Mononuclear cell (primary cell): ENCODE measurements around the gene LEFTY1. TPM values are rescaled to one million over a fixed set of nuclear protein-coding genes. Genes with fewer than 3 reads are reported as not detected.

ENCODE experiments used
- H3K27me3 ChIP-seq: 2 replicates; pipeline ENCODE4 v1.6.0; 2011; ENCODE audit warnings: low read length, control low read depth; ENCODE audit not compliant: insufficient read depth
- H3K4me1 ChIP-seq: 2 replicates; pipeline ENCODE4 v1.5.1; 2011; ENCODE audit warnings: mild to moderate bottlenecking, low read length, control low read depth; ENCODE audit not compliant: insufficient read depth
- H3K4me3 ChIP-seq: 2 replicates; pipeline ENCODE4 v1.5.1; 2011; ENCODE audit warnings: mild to moderate bottlenecking, low read length, moderate library complexity
- H3K9me3 ChIP-seq: 2 replicates; pipeline ENCODE4 v1.5.1; 2011; ENCODE audit warnings: low read depth, mild to moderate bottlenecking, control low read depth, low read length
- total RNA-seq: library from RNA; depleted of rRNA; stranded (reverse); fragments of >200 nt; gene quantifications from one replicate; pipeline ENCODE4 v1.2.3, GENCODE V29; 2012

Gene LEFTY1
- total RNA-seq, 1 donor: 0.84 TPM

DNA sequence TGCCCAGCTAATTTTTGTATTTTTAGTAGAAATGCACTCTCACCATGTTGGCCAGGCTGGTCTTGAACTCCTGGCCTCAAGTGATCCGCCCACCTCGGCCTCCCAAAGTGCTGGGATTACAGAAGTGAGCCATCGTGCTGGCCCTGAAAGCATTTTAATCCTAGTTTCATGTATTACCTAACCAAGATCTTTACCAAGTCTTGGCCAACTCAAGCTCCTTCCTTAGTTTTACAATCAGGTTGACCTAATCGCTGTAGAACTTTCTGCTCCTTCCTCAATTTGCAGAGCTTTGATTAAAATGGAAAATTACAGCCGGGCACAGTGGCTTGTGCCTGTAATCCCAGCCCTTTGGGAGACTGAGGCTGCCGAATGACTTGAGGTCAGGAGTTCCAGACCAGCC, 3.6 kb downstream of the LEFTY1 start:
- peaks cover 28% of the 10 kb centered on the region for H3K4me1 ChIP-seq
- H3K9me3 ChIP-seq: no peaks in the 10 kb centered on the region
- H3K4me3 ChIP-seq: no peak overlapping the region
- H3K27me3 ChIP-seq: no peaks in the 10 kb centered on the region

DNA sequence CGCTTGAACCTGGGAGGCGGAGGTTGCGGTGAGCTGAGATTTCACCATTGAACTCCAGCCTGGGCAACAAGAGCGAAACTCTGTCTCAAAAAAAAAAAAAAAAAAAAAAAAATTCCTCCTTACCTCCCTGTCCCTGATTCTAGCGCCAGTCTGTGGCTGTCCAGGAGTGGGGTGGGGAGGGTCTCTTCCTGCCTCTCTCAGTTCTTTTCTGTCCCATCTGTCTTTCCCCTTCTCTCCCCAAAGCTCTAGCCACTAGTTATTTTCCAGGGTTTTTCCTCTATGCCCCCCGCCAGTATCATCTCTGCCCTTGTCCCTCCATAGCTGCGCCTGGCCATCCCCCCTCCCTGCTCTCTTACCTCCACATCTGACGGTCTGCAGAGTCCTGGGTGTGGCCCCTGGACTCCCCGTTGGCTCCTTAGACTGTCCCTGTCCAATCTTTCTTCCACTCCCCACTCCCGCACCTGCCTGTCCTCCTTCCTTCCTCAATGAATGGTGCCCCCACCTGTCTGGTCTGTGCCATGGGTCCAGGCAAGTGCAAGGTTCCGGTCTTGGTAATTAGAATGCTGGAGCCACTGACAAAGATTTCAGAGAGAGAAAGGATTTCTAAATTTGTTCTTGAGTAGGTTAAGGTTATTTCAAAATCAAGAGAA, 5.2 kb downstream of the LEFTY1 start:
- H3K27me3 ChIP-seq: no peaks in the 10 kb centered on the region
- peaks cover 44% of the 10 kb centered on the region for H3K4me1 ChIP-seq
- no peaks in the 10 kb centered on the region for H3K9me3 ChIP-seq
- H3K4me3 ChIP-seq: no peak overlapping the region

GRCh38 chr1:225882694-225883615, 6.0 kb downstream of the LEFTY1 start:
- H3K27me3 ChIP-seq: no peaks in the 10 kb centered on the region
- no peaks in the 10 kb centered on the region for H3K9me3 ChIP-seq
- peak overlapping the region; percentile 99 for H3K4me3 ChIP-seq
- peaks cover 52% of the 10 kb centered on the region for H3K4me1 ChIP-seq

GRCh38 chr1:225881959-225882693, 6.8 kb downstream of the LEFTY1 start, which contains the start of gene TMEM63A:
TMEM63A (minus strand) TSS chr1:225882380; CDS start chr1:225877580, 4,800 bp downstream.
- Histone ChIP-seq H3K9me3 (no peaks in the 10 kb centered on the region), H3K4me3 (peak within 1 kb of the TSS; percentile 99), H3K27me3 (no peaks in the 10 kb centered on the region), H3K4me1 (peaks cover 60% of the 10 kb centered on the region)

DNA sequence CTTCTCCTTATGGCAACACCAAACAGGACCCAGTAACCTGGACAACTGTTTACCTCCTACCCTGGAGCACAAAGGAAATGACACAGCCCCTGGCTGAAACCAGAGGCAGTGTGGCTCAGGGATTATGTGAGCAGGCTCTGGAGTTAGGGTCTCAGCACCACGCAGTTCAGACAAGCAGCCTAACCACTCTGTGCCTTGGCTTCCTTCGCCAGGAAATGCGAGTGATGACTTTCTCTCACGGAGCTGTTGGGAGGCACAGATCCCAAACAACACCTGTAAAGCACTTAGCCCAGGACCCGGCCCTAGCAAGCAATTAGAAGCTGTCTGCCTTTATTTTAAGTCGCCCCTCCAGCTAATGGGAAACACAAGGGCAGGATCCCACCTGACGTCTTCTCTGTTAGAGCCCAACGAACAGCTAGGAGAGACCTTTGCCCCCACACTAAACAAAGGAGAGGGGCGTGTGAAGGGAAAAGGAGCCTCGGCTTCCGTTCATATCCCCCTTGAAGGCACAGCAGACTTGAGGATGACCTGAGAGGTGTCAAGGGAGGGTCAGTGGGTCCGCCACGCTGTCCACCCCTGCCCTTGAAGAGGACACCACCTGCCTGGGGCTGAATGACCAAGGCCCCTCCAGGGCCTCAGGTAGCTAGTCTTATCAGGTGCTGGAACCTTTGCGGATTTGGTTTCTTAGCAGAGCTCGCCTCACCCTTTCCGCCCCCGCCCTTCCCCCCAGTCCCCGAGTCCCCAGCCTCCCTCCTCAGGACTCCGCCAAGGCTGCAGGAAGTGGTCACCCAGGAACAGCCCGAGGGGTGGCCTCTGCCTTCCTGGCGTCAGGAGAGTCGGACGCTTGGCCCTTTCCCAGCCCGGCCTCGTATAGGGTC, 7.6 kb downstream of the LEFTY1 start:
- Histone ChIP-seq H3K4me3 (peak overlapping the region; percentile 99), H3K9me3 (no peaks in the 10 kb centered on the region), H3K27me3 (no peaks in the 10 kb centered on the region), H3K4me1 (peaks cover 67% of the 10 kb centered on the region)

- no peaks in the 10 kb centered on the region for H3K9me3 ChIP-seq
- peaks cover 74% of the 10 kb centered on the region for H3K4me1 ChIP-seq
- peak overlapping the region; percentile 99 for H3K4me3 ChIP-seq
- H3K27me3 ChIP-seq: no peaks in the 10 kb centered on the region
Observed at GRCh38 chr1:225880636-225881035, 8.3 kb downstream of the LEFTY1 start.

GRCh38 chr1:225880222-225880588, 8.7 kb downstream of the LEFTY1 start:
- peaks cover 75% of the 10 kb centered on the region for H3K4me1 ChIP-seq
- no peaks in the 10 kb centered on the region for H3K9me3 ChIP-seq
- peak overlapping the region; percentile 99 for H3K4me3 ChIP-seq
- no peaks in the 10 kb centered on the region for H3K27me3 ChIP-seq

DNA sequence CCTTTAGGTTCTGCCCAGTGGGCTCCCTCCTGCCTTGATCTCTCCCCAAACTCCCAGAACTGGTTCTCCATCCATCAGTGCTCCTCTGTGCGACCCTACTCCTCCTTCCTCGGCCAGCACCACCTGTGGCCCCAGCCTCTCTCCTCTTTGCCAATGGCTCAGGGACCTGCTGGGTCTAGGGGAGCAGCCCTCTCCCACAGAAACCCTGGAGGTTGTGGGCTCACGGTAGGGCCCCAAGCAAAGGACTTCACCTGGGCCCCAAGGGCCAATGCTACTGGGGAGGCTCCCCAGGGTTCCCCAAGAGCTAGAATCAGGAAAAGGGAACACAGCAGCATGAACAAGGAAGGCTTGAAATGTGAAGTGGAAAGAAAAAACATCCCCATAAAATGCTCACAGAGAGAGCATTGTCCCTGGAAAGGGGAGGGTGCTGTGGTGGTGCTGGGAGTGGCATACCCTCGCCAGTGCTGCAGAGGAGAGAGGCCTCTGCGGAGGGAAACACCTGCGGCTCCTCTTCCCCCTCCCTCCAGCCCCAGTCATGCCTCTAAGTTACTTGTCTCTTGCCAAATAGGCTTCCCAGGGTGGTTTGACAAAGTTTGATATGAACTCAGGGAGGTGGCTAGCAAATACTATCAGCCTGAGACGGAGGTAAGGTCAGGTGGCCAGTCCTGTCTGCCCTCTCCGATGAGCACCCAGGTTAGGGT, 9.3 kb downstream of the LEFTY1 start:
- peaks cover 76% of the 10 kb centered on the region for H3K4me1 ChIP-seq
- no peaks in the 10 kb centered on the region for H3K27me3 ChIP-seq
- H3K9me3 ChIP-seq: no peaks in the 10 kb centered on the region
- H3K4me3 ChIP-seq: peak overlapping the region; percentile 99

GRCh38 chr1:225878282-225878681, 10.7 kb downstream of the LEFTY1 start:
- no peaks in the 10 kb centered on the region for H3K9me3 ChIP-seq
- no peak overlapping the region for H3K4me3 ChIP-seq
- H3K27me3 ChIP-seq: no peaks in the 10 kb centered on the region
- peaks cover 76% of the 10 kb centered on the region for H3K4me1 ChIP-seq

DNA sequence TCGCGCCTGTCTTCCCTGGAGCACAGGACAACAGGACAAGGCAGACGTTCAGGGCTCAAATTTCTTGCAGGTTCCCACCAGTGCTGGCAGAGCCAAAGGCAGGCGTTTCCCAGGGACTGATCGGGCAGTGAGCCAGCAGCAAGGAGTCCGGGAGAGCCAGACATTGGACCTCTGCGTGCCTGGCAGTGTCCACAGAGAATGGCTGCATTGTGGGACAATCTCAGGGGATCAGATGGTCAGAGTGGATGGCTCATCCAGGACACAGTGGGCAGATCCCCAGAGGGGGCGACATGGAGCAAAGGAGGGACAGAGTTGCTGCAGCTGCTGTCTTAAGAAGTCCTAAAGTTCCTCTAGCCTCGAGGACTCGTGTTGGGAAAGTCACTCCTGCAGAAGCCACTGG, 11.4 kb downstream of the LEFTY1 start:
- H3K9me3 ChIP-seq: no peaks in the 10 kb centered on the region
- peaks cover 72% of the 10 kb centered on the region for H3K4me1 ChIP-seq
- H3K4me3 ChIP-seq: no peak overlapping the region
- H3K27me3 ChIP-seq: no peaks in the 10 kb centered on the region

GRCh38 chr1:225876900-225877510, 11.9 kb downstream of the LEFTY1 start:
- Histone ChIP-seq H3K4me1 (peaks cover 72% of the 10 kb centered on the region), H3K27me3 (no peaks in the 10 kb centered on the region), H3K9me3 (no peaks in the 10 kb centered on the region), H3K4me3 (no peak overlapping the region)

GRCh38 chr1:225875044-225875815, 13.7 kb downstream of the LEFTY1 start:
- Histone ChIP-seq H3K9me3 (no peaks in the 10 kb centered on the region), H3K4me3 (no peak overlapping the region), H3K27me3 (no peaks in the 10 kb centered on the region), H3K4me1 (peaks cover 60% of the 10 kb centered on the region)

- Histone ChIP-seq H3K9me3 (no peaks in the 10 kb centered on the region), H3K4me1 (peaks cover 52% of the 10 kb centered on the region), H3K27me3 (no peaks in the 10 kb centered on the region), H3K4me3 (no peak overlapping the region)
Observed at GRCh38 chr1:225874431-225874830, 14.5 kb downstream of the LEFTY1 start.
